ENCODE measurements around the gene PPP1R1C. TPM values are rescaled to one million over a fixed set of nuclear protein-coding genes. Genes with fewer than 3 reads are reported as not detected.

The PPP1R1C gene
- total RNA-seq, 4 donors from 2014 or later = 0.78 to 2.8 TPM; not detected in 2

GRCh38 chr2:182006595-182007341 lies 21.1 kb downstream of the PPP1R1C start:
- Histone ChIP-seq H3K27ac (no peak overlapping the region), H3K4me3 (replicated peaks in 1 of 3) (no peak overlapping the region), H3K9me3 (no peaks in the 10 kb centered on the region), H3K4me1 (no peaks in the 10 kb centered on the region), H3K27me3 (no peaks in the 10 kb centered on the region), H3K36me3 (no peaks in the 10 kb centered on the region)
- TF ChIP-seq CTCF (IDR thresholded peaks at IDR 0.05) (no peak), POLR2A (IDR thresholded peaks at IDR 0.05) (no peak)
- DNase-seq = no peak
- intact Hi-C loops (cut with DNase I) = no loop called here
- 90 to 92% methylated on average over 4 of the region's 4 CpGs for WGBS, 2 donors

- intact Hi-C loops (cut with DNase I) = no loop called here
- no peak for TF ChIP-seq CTCF (IDR thresholded peaks at IDR 0.05)
- no peak for TF ChIP-seq POLR2A (IDR thresholded peaks at IDR 0.05)
- 85 to 94% methylated on average over 5 of the region's 5 CpGs for WGBS, 2 donors
Measured at GRCh38 chr2:182014284-182014683, 28.6 kb downstream of the PPP1R1C start.

GRCh38 chr2:182015334-182016109 lies 29.9 kb downstream of the PPP1R1C start:
- 96 to 100% methylated on average over 2 to 5 of the region's 5 CpGs for WGBS, 2 donors

More at GRCh38 chr2:182014284-182014683, 28.6 kb downstream of the PPP1R1C start:
- Histone ChIP-seq H3K27me3 (no peaks in the 10 kb centered on the region), H3K36me3 (no peaks in the 10 kb centered on the region), H3K4me3 (replicated peaks in 1 of 3) (no peak overlapping the region), H3K27ac (no peak overlapping the region), H3K4me1 (no peaks in the 10 kb centered on the region), H3K9me3 (no peaks in the 10 kb centered on the region)
- no peak for DNase-seq

GRCh38 chr2:182018218-182018617 lies 32.6 kb downstream of the PPP1R1C start:
- Histone ChIP-seq H3K4me3 (replicated peaks in 1 of 3) (no peak overlapping the region), H3K36me3 (no peaks in the 10 kb centered on the region), H3K9me3 (no peaks in the 10 kb centered on the region), H3K27ac (no peak overlapping the region), H3K27me3 (no peaks in the 10 kb centered on the region), H3K4me1 (no peaks in the 10 kb centered on the region)
- WGBS, 2 donors = 81 to 93% methylated on average over 1 of the region's 1 CpG
- intact Hi-C loops (cut with DNase I) = no loop called here
- TF ChIP-seq CTCF (IDR thresholded peaks at IDR 0.05) (no peak), POLR2A (IDR thresholded peaks at IDR 0.05) (no peak)
- DNase-seq = no peak

More at GRCh38 chr2:182015334-182016109, 29.9 kb downstream of the PPP1R1C start:
- Histone ChIP-seq H3K4me3 (replicated peaks in 1 of 3) (no peak overlapping the region), H3K9me3 (no peaks in the 10 kb centered on the region), H3K36me3 (no peaks in the 10 kb centered on the region), H3K27me3 (no peaks in the 10 kb centered on the region), H3K4me1 (no peaks in the 10 kb centered on the region), H3K27ac (no peak overlapping the region)
- no peak for DNase-seq
- intact Hi-C loops (cut with DNase I) = no loop called here
- TF ChIP-seq CTCF (IDR thresholded peaks at IDR 0.05) (no peak), POLR2A (IDR thresholded peaks at IDR 0.05) (no peak)

GRCh38 chr2:182019731-182020130 lies 34.1 kb downstream of the PPP1R1C start:
- no peaks in the 10 kb centered on the region for H3K27me3 ChIP-seq
- TF ChIP-seq CTCF (IDR thresholded peaks at IDR 0.05) (no peak), POLR2A (IDR thresholded peaks at IDR 0.05) (no peak)
- no peak for DNase-seq
- H3K4me1 ChIP-seq = no peaks in the 10 kb centered on the region
- no peak overlapping the region for H3K4me3 ChIP-seq (replicated peaks in 1 of 3)
- no peaks in the 10 kb centered on the region for H3K36me3 ChIP-seq
- H3K27ac ChIP-seq = no peak overlapping the region
- H3K9me3 ChIP-seq = no peaks in the 10 kb centered on the region
- WGBS, 2 donors = 27 to 39% methylated on average over 2 of the region's 2 CpGs
- intact Hi-C loops (cut with DNase I) = no loop called here
